Measurements from ENCODE around the gene PHLDB1.
"Not testable (repeated sequence)": the region's sequence is repeated elsewhere in the genome, so short reads cannot be mapped to it uniquely, and the experiment has no call there.

Gene PHLDB1

DNA sequence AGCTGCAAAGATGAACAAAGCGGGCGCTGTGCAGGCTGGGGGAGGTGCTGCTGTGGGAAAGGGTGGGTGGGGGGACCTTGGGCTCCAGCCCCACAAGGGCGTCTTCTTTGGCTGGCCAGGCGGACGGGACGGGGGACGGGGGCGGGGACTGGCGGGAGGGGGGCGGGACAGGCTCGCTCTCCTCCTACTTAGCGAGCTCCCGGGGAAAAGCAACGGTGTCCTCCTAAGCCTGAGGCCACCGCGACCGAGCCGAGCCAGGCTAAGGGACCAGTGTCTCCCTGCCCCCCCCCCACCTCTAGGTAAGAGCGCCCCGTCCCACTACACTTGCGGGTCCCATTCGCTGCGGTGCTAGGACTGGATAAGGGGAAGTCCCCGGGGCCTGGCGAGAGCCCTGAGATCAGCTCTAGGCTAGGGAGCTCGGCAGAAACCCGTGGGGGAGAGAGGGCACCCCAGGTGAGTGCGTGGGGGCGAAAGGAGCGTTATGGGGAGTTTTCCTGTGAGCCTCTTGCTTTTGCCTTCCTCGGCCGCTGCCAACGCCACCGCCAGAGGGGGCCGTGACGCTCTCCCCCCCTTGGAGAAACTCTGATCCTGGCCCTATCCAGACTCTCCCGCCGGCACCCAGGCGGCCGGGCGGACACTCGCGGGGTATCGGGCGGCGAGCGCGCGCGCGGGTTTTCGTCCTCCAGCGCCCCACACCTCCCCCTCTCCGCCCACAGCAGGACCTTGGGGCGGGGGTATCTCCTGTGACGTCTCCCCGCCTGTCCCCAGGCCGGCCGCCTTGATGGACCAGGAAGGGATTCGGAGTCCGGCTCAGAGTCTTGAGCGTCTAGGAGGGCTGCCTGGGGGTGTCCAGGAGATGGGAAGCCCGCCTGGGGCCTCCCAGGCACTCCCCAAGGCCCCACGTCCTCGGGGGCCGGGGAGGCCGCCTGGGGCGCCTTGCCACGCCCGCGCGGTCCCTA, at the start of gene PHLDB1:
TSS of gene PHLDB1 (plus strand) at position 215 of the 959 bp plus-strand sequence. CDS start 6,222 bp downstream, outside the sequence.
- ATAC-seq (peak; percentile 8), DNase-seq (peak; percentile 48)
- H3K27me3 Mint-ChIP-seq: peaks cover 24% of the 10 kb centered on the region
- H3K4me3 Mint-ChIP-seq: peak within 1 kb of the TSS; percentile 76
- H3K4me1 Mint-ChIP-seq: peaks cover 25% of the 10 kb centered on the region
- H3K36me3 Mint-ChIP-seq (ENCODE audit: low read depth): no peaks in the 10 kb centered on the region
- no peaks in the 10 kb centered on the region for H3K9me3 Mint-ChIP-seq
- H3K27ac Mint-ChIP-seq: no peak within 1 kb of the TSS

DNA sequence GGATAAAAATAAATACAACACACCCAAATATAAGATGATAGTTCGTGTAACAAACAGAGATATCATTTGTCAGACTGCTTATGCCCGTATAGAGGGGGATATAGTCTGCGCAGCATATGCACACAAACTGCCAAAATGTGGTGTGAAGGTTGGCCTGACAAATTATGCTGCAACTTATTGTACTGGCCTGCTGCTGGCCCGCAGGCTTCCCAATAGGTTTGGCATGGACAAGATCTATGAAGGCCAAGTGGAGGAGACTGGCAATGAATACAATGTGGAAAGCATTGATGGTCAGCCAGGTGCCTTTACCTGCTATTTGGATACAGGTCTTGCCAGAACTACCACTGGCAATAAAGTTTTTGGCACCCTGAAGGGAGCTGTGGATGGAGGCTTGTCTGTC, 46.6 kb upstream of the PHLDB1 start:
- no peak for DNase-seq
- peaks cover 12% of the 10 kb centered on the region for H3K36me3 Mint-ChIP-seq (ENCODE audit: low read depth)
- no peak overlapping the region for H3K4me3 Mint-ChIP-seq
- H3K27ac Mint-ChIP-seq: no peak overlapping the region
- H3K27me3 Mint-ChIP-seq: no peaks in the 10 kb centered on the region
- peaks cover 12% of the 10 kb centered on the region for H3K4me1 Mint-ChIP-seq
- ATAC-seq: no peak
- H3K9me3 Mint-ChIP-seq: no peaks in the 10 kb centered on the region

DNA sequence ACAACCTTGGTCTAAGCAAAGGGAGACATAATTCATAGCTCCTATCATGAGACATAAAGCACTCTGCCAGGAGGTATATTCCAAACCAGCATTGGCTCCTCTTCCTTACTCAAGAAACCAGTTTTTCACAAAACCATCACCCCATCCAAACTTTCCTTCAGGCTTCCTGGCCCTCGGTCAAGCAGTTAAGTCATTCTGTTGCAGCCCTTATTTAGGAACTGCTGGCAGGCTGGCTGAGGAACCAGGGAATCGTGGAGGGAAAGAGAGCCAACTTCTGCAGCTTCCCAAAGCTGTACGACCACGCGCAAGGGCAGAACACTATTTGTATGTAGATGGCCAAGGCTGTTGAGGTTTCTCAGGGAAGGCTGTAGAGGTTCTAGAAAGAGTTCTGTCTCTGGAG, 42.4 kb upstream of the PHLDB1 start:
- Mint-ChIP-seq H3K9me3 (no peaks in the 10 kb centered on the region), H3K36me3 (ENCODE audit: low read depth) (peaks cover 2% of the 10 kb centered on the region), H3K27me3 (no peaks in the 10 kb centered on the region), H3K4me1 (peaks cover 12% of the 10 kb centered on the region), H3K27ac (no peak overlapping the region), H3K4me3 (peak overlapping the region; percentile 93)
- ATAC-seq (no peak), DNase-seq (no peak)

- H3K4me1 Mint-ChIP-seq: peaks cover 37% of the 10 kb centered on the region
- H3K4me3 Mint-ChIP-seq: no peak overlapping the region
- no peak for DNase-seq
- peaks cover 13% of the 10 kb centered on the region for H3K36me3 Mint-ChIP-seq (ENCODE audit: low read depth)
- no peak overlapping the region for H3K27ac Mint-ChIP-seq
- no peaks in the 10 kb centered on the region for H3K27me3 Mint-ChIP-seq
- no peak for ATAC-seq
- no peaks in the 10 kb centered on the region for H3K9me3 Mint-ChIP-seq
Observed at GRCh38 chr11:118569670-118570069, 37.7 kb upstream of the PHLDB1 start.

DNA sequence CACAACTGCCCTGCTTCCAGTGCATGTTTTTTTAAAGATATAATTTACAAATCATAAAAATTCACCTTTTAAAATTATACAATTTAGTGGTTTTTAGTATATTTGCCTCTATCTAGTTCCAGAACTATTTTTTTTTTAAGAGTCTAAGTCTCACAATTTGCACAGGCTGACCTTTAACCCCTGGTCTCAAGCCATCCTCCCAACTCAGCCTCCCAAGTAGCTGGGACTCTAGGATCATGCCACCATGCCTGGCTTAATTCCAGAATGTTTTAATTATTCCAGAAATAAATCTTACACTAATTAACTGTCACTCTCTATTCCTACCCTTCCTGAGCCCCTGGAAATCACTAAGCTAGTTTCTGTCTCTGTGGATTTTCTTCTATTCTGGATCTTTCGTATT, 36.6 kb upstream of the PHLDB1 start:
- no peaks in the 10 kb centered on the region for H3K27me3 Mint-ChIP-seq

GRCh38 chr11:118571701-118572060, 35.7 kb upstream of the PHLDB1 start:
- peak; percentile 28 for DNase-seq
- Mint-ChIP-seq H3K27ac (peak overlapping the region; percentile 95), H3K36me3 (ENCODE audit: low read depth) (peaks cover 21% of the 10 kb centered on the region), H3K4me1 (peaks cover 46% of the 10 kb centered on the region), H3K4me3 (peak overlapping the region; percentile 95)
- not testable (repeated sequence) for ATAC-seq, H3K9me3 Mint-ChIP-seq, H3K27me3 Mint-ChIP-seq

More for the DNA sequence above, 36.6 kb upstream of the PHLDB1 start:
- peak overlapping the region; percentile 95 for H3K27ac Mint-ChIP-seq
- H3K4me1 Mint-ChIP-seq: peaks cover 40% of the 10 kb centered on the region
- DNase-seq (no peak), ATAC-seq (no peak)
- no peaks in the 10 kb centered on the region for H3K9me3 Mint-ChIP-seq
- peaks cover 15% of the 10 kb centered on the region for H3K36me3 Mint-ChIP-seq (ENCODE audit: low read depth)
- H3K4me3 Mint-ChIP-seq: peak overlapping the region; percentile 95

- peaks cover 52% of the 10 kb centered on the region for H3K4me1 Mint-ChIP-seq
Observed at GRCh38 chr11:118572061-118572980, 35.1 kb upstream of the PHLDB1 start, which contains the start of gene ARCN1. TSS of gene ARCN1 (plus strand) at chr11:118572409. CDS start at chr11:118572548, 139 bp downstream.

DNA sequence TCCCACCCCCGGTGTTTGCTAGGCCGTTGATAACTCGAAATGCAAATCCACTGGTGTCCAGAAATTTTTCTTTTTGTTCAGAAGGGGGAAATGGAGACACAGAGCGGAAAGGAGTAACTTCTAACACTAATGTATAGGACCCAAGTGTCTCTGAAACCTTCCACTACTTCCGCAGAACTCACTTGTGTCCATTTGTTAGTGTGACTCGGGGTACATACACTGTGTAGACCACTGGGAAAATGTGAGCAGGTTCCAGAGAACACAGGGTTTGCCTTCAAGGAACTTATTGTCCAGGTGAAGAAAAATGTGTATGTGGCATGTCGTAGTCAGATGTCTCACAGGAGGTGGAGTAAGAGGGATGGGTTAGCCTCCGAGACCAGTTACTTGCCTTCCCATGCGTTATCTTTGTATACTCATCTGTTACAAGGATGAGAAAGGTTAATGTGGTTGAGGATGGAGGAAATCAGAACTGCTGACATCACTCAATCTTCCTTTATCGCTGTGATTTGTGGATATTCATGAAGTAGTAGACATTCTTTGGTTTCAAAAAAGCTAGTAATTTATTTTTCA, 34.3 kb upstream of the PHLDB1 start:
- Mint-ChIP-seq H3K4me3 (peak overlapping the region; percentile 95), H3K9me3 (no peaks in the 10 kb centered on the region), H3K4me1 (peaks cover 56% of the 10 kb centered on the region), H3K36me3 (ENCODE audit: low read depth) (peaks cover 29% of the 10 kb centered on the region), H3K27me3 (no peaks in the 10 kb centered on the region), H3K27ac (peak overlapping the region; percentile 95)
- DNase-seq (peak; percentile 8), ATAC-seq (peak; percentile 86)

More at GRCh38 chr11:118572061-118572980, 35.1 kb upstream of the PHLDB1 start, which contains the start of gene ARCN1:
- Mint-ChIP-seq H3K36me3 (ENCODE audit: low read depth) (peaks cover 25% of the 10 kb centered on the region), H3K27me3 (no peaks in the 10 kb centered on the region), H3K4me3 (peak within 1 kb of the TSS; percentile 95), H3K27ac (peak within 1 kb of the TSS; percentile 95), H3K9me3 (no peaks in the 10 kb centered on the region)
- peak; percentile 80 for DNase-seq
- peak; percentile 76 for ATAC-seq

- ATAC-seq (no peak), DNase-seq (no peak)
- peaks cover 64% of the 10 kb centered on the region for H3K4me1 Mint-ChIP-seq
- no peak overlapping the region for H3K27ac Mint-ChIP-seq
- H3K27me3 Mint-ChIP-seq: no peaks in the 10 kb centered on the region
- peaks cover 33% of the 10 kb centered on the region for H3K36me3 Mint-ChIP-seq (ENCODE audit: low read depth)
- peak overlapping the region; percentile 51 for H3K4me3 Mint-ChIP-seq
- H3K9me3 Mint-ChIP-seq: no peaks in the 10 kb centered on the region
Observed at GRCh38 chr11:118574636-118575035, 32.8 kb upstream of the PHLDB1 start.

DNA sequence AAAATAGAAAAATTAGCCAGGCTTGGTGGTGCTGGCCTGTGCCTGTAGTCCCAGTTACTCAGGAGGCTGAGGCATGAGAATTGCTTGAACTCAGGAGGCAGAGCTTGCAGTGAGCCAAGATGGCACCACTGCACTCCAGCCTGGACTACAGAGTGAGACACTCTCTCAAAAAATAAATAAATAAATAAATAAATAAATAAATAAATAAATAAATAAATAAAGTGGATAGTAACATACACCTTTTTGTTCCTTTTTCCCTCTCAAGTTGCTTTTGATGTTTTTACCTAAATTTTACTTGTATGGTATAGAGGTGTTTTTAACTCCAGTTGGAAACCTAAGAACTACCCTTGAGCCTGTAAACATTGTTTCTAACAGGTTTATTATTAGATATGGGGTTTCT, 29.4 kb upstream of the PHLDB1 start:
- Mint-ChIP-seq H3K4me1 (peaks cover 50% of the 10 kb centered on the region), H3K36me3 (ENCODE audit: low read depth) (peaks cover 32% of the 10 kb centered on the region)
- not testable (repeated sequence) for H3K27ac Mint-ChIP-seq, H3K9me3 Mint-ChIP-seq, DNase-seq, ATAC-seq, H3K27me3 Mint-ChIP-seq, H3K4me3 Mint-ChIP-seq

- H3K9me3 Mint-ChIP-seq: no peaks in the 10 kb centered on the region
- H3K27me3 Mint-ChIP-seq: no peaks in the 10 kb centered on the region
- H3K36me3 Mint-ChIP-seq (ENCODE audit: low read depth): peaks cover 35% of the 10 kb centered on the region
- DNase-seq (no peak), ATAC-seq (no peak)
- H3K4me3 Mint-ChIP-seq: no peak overlapping the region
- no peak overlapping the region for H3K27ac Mint-ChIP-seq
- peaks cover 22% of the 10 kb centered on the region for H3K4me1 Mint-ChIP-seq
Observed at GRCh38 chr11:118581057-118581456, 26.4 kb upstream of the PHLDB1 start.

- Mint-ChIP-seq H3K9me3 (no peaks in the 10 kb centered on the region), H3K4me1 (no peaks in the 10 kb centered on the region), H3K27me3 (no peaks in the 10 kb centered on the region), H3K4me3 (no peak overlapping the region), H3K36me3 (ENCODE audit: low read depth) (peaks cover 42% of the 10 kb centered on the region), H3K27ac (no peak overlapping the region)
- no peak for DNase-seq
- no peak for ATAC-seq
Observed at GRCh38 chr11:118587952-118588351, 19.5 kb upstream of the PHLDB1 start.

DNA sequence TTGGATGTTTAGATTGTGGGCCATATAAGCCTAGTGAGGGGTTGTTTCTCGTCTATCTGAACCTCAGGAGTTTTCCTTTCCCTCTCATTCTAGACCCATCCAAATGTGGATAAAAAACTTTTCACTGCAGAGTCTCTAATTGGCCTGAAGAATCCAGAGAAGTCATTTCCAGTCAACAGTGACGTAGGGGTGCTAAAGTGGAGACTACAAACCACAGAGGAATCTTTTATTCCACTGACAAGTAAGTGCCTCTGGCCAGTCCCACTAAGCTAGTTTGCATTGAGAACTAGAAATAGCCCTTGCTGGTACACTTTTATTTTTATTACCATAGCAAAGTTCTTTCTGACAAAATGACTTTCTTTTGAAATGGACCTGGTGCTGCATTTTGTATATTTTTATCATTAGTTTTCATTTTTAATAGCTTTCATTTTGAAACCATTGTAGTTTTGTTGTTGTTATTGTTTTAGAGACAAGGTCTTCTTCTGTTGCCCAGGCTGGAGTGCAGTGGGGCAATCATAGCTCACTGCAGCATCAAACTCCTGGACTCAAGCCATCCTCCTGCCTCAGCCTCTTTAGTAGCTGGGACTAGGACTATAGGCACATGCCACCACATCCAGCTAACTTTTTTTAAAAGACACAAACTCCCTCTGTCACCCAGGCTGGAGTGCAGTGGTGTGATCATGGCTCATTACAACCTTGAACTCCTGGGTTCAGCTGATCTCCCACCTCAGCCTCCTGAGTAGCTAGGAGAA, 14.6 kb upstream of the PHLDB1 start:
- ATAC-seq (no peak), DNase-seq (no peak)
- H3K27me3 Mint-ChIP-seq: no peaks in the 10 kb centered on the region
- peaks cover 14% of the 10 kb centered on the region for H3K4me1 Mint-ChIP-seq
- H3K4me3 Mint-ChIP-seq: no peak overlapping the region
- no peak overlapping the region for H3K27ac Mint-ChIP-seq
- H3K9me3 Mint-ChIP-seq: no peaks in the 10 kb centered on the region
- H3K36me3 Mint-ChIP-seq (ENCODE audit: low read depth): peaks cover 39% of the 10 kb centered on the region
